Astrocyte of the spinal cord (primary cell): ENCODE measurements around the gene PRKAG2.
"Not testable (repeated sequence)": the region's sequence is repeated elsewhere in the genome, so short reads cannot be mapped to it uniquely, and the experiment has no call there.

Source experiments
- DNase-seq: peaks from one replicate; pipeline ENCODE4 v3.0.0; 2011; ENCODE audit warnings: low read depth, low spot score
- H3K4me3 ChIP-seq: 2 replicates; pipeline ENCODE4 v1.5.1; 2011; ENCODE audit warnings: low read depth, mild to moderate bottlenecking, low read length, moderate library complexity
- CTCF ChIP-seq: IDR thresholded peaks from 2 replicates; pipeline ENCODE4 v1.5.1; 2012; ENCODE audit warnings: low read depth, mild to moderate bottlenecking, low read length, inconsistent platforms
- in situ Hi-C: cut with HindIII; loops from 2 replicates; pipeline ENCODE4 v1.10.0; 2017; ENCODE audit warnings: low sequenced_read_pairs

PRKAG2 gene

DNA sequence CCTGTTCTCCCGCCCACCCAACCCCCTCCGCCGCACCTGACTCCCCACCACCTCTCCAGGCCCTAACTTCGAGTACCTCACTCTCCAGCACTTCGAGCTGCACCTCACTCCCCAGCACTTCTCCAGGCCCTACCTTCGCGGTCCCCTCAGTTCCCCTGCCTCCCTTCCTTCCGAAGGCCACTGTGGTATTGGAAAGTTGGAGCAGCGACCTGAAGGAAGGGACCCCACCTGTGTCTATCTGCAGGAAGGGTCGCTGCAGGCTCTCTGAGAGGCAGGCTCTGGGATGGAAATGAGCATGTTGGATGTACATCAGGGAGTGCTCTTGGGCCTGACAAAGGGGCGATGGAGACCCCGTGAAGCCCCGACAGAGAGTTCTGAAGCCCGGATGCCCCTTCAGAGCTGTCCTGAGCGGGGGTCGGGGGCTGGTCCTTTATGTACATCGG is 122.2 kb downstream of the PRKAG2 start:
- in situ Hi-C loops: no loop called here
- no peak for TF ChIP-seq CTCF
- DNase-seq: no peak

DNA sequence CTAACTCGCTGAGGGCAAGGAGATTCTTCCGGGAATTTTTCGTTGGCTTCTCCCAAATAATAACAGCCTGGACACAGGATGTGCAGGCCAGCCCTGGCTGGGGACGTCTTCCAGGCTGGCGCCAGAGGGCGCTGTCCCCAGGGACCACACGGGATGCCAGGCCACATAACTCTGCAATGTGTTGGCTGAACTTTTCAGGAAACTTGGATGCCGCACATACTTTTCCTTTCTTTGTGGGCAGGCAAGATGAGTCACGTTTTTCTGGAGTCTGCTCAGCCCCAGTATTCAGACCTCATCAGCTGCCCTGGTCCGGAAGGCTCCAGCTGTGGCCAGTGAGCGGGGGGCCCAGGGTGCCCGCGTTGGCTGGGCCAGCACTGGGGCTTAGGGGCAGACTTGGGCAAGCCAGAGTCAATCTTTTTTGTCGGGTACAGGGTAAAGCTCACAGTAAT is 122.7 kb downstream of the PRKAG2 start:
- TF ChIP-seq CTCF: peak; percentile 80
- no peak overlapping the region for H3K4me3 ChIP-seq
- DNase-seq: peak; percentile 97
- in situ Hi-C loops: no loop called here

More for the DNA sequence above, 122.2 kb downstream of the PRKAG2 start:
- no peak overlapping the region for H3K4me3 ChIP-seq

GRCh38 chr7:151752816-151753595 is 123.9 kb downstream of the PRKAG2 start:
- no peak for TF ChIP-seq CTCF
- in situ Hi-C loops: no loop called here
- peak; percentile 44 for DNase-seq

DNA sequence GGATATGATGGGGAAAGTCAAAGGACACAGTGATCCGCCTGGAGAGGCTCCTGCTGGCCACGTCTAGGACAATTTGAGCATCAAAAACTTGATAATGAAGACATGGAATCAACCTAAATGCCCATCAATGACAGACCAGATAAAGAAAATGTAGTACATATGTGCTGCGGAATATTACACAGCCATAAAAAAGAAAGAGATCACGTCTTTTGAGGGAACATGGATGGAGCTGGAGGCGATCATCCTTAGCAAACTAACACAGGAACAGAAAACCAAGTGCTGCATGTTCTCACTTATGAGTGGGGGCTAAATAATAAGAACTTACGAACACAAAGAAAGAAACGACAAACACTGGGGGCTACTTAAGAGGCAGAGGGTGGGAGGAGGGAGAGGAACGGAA is 124.9 kb downstream of the PRKAG2 start:
- DNase-seq: no peak
- in situ Hi-C loops: no loop called here
- H3K4me3 ChIP-seq: no peak overlapping the region
- no peak for TF ChIP-seq CTCF

More at GRCh38 chr7:151752816-151753595, 123.9 kb downstream of the PRKAG2 start:
- no peak overlapping the region for H3K4me3 ChIP-seq

GRCh38 chr7:151748733-151749132 is 128.2 kb downstream of the PRKAG2 start:
- DNase-seq: no peak
- H3K4me3 ChIP-seq: no peak overlapping the region
- TF ChIP-seq CTCF: no peak
- in situ Hi-C loops: no loop called here

GRCh38 chr7:151748021-151748420 is 128.9 kb downstream of the PRKAG2 start:
- in situ Hi-C loops, DNase-seq: not testable (repeated sequence)

GRCh38 chr7:151745706-151746105 is 131.2 kb downstream of the PRKAG2 start:
- TF ChIP-seq CTCF: no peak
- H3K4me3 ChIP-seq: no peak overlapping the region
- in situ Hi-C loops: no loop called here
- DNase-seq: no peak

More at GRCh38 chr7:151748021-151748420, 128.9 kb downstream of the PRKAG2 start:
- H3K4me3 ChIP-seq: not testable (repeated sequence)
